SK-MEL-5 (cell line): ENCODE measurements around the gene NUP107. TPM values are rescaled to one million over a fixed set of nuclear protein-coding genes. Genes with fewer than 3 reads are reported as not detected.
"Not testable (repeated sequence)": the region's sequence is repeated elsewhere in the genome, so short reads cannot be mapped to it uniquely, and the experiment has no call there.

Experiments used
- DNase-seq: peaks from one replicate; pipeline ENCODE4 v3.0.0-alpha.2; 2016; ENCODE audit warnings: low read depth, low spot score
- in situ Hi-C: cut with HindIII; loops from 2 replicates; pipeline ENCODE4 v1.10.0; 2016; ENCODE audit warnings: low sequenced_read_pairs, high pct_unique_total_duplicates, low pct_unique_long_range_greater_than_20kb
- polyA plus RNA-seq, 2 experiments: library from polyadenylated mRNA; depleted of rRNA; stranded (reverse); fragments of >200 nt; gene quantifications; 2 replicates each; pipeline ENCODE4 v1.2.3, GENCODE V29; 2015
- total RNA-seq: library from RNA; depleted of rRNA; stranded (reverse); fragments of >200 nt; shearing (Covaris generic); gene quantifications from 2 replicates; pipeline ENCODE4 v1.2.3, GENCODE V29; 2014; rRNA removed

NUP107 gene
- 69.8 and 75.4 TPM in 2 replicates for total RNA-seq
- polyA plus RNA-seq (2015; cell fraction: cytosol; rRNA removed), result 34.9 and 42.8 TPM in 2 replicates
- 146 and 164 TPM in 2 replicates for polyA plus RNA-seq (2015; cell fraction: nucleus; rRNA removed)

DNA sequence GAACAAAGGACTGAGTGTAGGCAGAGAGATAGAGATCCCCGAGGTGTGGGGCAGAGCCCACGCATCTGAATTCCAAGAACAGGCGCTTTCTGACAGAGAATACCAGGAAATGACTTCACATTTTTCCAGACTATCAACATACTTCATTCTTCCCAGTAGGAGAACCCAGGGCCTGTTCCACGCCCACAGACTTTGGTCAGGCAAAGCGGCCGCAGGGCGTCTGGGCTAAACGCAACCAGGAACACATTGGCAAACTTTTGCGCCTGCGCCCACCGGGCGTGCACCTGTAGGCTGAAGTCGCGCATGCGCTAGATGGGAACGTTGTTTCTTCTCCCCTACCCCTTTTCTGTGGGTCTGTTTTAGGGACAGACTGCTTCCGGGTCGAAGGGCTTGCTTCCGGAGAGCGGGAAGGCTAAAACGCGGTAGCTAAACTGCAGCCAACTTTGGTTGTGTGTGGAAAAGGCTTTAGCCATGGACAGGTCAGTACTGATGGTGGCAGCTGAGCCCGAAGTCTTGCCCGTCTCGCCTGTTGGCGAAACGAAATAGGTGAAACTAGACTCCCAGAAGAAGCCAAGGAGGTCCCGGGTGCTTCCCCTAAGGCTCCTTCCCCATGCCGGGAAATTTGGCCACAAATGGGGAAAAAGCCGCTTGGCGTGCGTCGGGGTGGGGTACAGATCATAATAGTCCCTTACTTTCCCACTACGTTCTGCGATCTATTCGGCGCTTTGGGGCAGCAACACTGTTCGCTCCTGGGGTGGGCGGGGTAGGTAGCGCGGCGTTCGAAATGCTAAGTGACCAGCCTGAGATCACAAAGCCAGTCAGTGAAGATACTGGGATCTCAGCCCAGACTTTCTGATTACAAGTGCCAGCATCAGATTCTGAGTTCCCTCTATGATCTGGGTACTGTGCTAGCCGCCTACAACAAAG is at the start of gene NUP107:
NUP107 (plus strand) TSS at position 384 of the 927 bp plus-strand sequence; CDS start at position 472, 88 bp downstream.
- in situ Hi-C loops, result no loop called here
- peak; percentile 99 for DNase-seq

DNA sequence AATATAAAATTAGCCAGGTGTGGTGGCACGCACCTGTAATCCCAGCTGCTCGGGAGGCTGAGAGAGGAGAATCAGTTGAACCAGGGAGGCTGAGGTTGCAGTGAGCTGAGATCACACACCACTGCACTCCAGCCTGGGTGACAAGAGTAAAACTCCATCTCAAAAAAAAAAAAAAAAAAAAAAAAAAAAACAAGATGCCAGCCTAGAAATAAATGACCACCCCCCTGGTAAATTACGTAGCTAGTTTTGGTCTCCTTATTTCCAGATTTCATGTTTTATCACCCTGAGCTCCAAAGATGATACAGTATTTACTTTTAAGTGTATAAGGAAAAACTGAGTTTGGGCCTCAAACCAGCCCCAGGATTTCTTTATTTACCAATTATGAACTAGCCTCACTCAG is 49.3 kb upstream of the NUP107 start:
- DNase-seq, in situ Hi-C loops: not testable (repeated sequence)

DNA sequence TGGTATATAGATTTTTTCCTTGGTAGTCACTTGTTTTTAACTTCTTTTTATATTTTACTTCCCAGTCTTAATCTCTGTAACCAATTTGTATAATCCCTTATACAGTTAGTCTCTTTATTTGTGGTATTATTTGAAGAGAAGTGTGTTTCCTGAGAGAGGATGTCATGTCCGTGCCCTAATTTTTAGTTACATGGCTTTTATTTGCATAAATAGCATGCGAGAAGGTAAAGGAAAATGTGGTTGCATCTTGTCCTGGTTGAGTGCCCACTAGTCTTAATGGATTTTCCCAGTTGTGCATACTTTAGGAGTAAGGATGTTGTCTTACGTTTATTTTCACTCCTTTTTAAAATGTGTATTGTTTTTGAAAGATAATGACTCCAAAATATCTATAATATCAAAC is 48.6 kb upstream of the NUP107 start:
- in situ Hi-C loops, result no loop called here

DNA sequence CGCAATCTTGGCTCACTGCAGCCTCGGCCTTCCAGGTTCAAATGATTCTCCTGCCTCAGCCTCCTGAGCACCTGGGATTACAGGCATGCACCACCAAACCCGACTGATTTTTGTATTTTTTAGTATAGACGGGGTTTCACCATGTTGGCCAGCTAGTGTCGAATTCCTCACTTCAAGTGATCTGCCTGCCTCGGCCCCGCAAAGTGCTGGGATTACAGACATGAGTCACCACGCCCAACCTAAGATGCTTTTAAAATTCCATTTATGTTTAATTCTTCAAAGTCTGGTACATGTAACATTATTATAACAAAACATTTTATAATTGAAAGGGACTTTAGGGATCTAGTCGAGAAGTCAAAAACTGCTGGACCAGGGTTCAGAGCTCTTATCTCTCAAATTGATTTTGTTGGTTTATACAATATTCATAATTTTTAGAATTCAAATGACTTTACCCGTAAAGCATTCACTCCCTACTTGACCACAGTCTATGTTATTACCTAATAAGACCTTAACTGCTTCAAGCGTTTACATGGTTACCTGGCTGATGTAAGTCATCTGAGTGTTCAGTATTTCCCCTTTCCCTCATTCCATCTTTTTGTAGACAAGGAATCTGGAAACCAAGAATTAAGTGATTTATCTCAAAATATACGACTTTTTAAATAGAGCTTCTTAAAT is 47.9 kb upstream of the NUP107 start:
- no peak for DNase-seq
- in situ Hi-C loops, result no loop called here

More for the DNA sequence above, 48.6 kb upstream of the NUP107 start:
- DNase-seq, result no peak

DNA sequence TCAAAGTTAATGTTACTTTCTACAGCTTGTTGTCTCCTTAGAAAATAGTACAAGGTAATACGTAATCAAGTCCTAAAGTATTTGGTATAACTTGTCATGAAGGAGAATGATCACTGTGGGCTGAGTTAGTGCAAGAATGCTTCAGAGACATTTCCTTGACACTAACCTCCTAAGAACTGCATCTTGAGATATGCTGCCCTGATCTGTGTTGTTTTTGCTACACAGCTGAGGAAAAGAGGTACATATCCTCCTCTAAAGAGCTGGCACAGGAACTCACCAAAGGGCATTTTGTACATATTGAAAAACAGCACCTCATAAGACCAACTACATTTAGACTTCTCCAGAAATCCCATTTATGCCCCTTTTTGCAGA is 47.4 kb upstream of the NUP107 start:
- in situ Hi-C loops, result no loop called here
- DNase-seq, result no peak

DNA sequence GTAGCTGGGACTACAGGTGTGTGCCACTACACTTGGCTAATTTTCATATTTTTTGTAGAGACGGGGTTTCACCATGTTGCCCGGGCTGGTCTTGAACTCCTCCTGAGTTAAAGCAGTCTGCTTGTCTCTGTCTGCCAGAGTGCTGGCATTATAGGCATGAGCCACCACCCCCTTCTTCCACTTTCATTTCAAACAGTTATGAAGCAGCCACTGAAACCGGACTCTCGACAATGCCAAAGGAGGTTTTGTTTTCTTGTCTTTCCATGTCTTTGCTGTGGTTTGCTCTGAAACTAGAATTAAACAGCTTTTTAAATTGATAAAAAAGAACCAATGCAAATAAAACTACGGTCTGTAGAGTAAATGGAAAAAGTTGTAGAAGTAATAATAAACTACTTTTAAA is 45.6 kb upstream of the NUP107 start:
- DNase-seq, result peak; percentile 48
- in situ Hi-C loops, result no loop called here

DNA sequence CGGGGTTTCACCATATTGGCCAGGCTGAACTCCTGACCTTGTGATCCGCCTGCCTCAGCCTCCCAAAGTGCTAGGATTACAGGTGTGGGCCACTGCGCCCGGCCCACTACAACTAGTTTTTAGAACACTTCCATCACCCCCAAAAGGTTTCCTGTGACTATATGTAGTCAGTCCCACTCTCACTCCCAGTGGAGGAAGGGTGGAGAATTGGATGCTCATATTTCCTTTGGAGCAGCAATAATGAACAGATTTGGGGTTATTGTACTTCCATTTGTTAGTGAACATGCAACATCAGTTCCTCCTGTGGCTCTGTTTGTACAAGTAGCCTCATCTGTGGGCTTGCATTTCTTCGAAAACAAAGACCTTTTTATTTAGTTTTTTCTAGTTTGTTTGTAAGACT is 40.3 kb upstream of the NUP107 start:
- in situ Hi-C loops, result no loop called here
- no peak for DNase-seq

DNA sequence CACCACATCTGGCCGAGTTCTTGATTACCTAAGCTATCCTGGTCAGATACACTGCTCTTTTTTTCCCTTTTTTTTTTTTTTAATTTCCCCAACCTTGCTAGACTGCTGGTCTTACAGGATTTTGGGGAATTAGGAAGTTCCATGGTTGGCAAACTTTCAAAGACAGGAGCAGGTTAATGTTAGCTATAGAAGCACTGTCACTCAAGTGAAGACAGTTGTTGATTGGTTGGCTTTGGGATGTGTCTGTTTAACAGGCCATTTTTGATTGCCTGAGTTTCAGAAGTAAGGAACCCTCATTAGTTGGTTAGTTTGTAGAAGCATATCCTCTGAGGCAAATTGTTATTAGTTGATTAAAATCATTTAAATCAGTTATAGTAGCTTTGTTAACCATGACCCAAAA is 39.3 kb upstream of the NUP107 start:
- in situ Hi-C loops, result no loop called here
- DNase-seq, result no peak

DNA sequence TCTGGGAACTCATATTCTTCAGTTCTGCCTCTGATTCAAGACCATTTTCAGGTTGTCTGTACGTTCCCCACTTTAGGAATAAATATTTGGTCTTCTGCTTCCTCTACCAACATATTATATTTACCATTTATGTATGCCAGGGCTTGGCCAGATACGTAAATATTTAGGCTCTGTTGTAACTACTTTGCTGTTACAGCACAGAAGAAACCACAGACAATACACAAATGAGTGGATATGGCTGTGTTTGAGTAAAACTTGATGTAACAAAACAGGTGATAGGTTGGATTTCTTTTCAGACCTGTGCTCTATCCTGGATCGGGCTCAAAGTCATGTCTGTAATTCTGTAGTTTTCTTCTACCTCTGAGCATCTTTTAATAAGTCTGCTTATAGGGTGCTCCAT is 38.6 kb upstream of the NUP107 start:
- no peak for DNase-seq
- in situ Hi-C loops, result no loop called here

DNA sequence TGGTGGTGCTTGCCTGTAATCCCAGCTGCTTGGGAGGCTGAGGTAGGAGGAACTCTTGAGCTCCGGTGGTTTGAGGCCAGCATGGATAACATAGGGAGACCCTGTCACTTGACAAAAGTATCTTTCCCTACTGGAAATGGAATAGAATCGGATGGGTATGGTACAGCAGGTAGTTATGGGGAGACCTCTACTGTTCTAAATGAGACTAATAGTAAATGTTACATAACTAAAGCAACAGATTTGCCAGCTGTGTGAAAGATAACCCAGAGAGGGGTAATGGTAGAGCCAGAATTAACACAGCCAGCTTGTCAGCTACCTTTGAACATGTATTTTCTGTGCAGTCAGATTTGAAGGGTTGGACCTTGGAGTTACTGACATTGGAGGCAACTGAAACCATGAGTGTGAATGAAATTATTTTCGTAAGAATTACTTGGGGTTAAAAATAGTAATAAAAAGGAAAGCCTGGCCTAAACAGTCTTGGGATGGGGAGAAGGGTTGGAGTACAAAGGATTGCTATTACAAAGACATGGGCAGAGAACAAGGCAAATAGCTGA is 21.7 kb upstream of the NUP107 start:
- no peak for DNase-seq
- in situ Hi-C loops, result no loop called here

DNA sequence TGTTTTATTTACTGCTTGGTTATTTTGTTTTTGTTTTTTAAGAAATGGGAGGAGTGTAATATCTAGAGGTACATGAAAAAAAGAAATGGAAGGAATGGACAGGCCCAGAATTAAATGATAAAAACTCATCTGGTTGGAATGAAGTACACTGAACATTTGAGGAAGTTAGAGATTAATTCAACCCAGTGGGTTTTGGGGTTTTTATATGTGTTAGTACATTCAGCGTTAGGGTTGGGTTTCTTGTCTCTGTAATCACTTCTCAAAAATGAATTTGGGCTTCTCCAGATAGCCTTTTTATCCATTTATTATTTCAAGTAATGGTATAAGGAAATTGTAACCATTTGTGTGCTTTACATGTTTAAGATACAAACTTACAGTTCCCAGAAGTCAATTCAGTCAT is 19.5 kb upstream of the NUP107 start:
- in situ Hi-C loops, result no loop called here
- DNase-seq, result no peak

DNA sequence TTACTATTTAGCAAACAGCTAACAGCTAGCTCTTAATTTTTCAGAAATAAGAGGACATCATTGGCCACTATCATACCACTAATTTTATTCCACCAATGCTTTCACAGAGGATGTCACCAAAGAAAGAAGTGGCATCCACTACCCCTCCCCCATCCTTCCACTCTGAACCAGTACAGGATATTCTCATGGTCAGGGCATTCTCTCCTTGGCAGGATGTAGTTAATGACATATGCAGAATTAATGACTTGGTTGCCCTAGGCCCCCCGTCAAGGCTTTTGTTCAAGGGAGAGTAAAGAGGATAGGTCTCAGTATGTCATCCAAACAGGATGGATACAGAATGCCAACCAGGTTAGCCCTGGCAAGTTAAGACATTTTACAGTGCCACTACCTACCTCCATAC is 18.9 kb upstream of the NUP107 start:
- in situ Hi-C loops, result no loop called here
- DNase-seq, result no peak

DNA sequence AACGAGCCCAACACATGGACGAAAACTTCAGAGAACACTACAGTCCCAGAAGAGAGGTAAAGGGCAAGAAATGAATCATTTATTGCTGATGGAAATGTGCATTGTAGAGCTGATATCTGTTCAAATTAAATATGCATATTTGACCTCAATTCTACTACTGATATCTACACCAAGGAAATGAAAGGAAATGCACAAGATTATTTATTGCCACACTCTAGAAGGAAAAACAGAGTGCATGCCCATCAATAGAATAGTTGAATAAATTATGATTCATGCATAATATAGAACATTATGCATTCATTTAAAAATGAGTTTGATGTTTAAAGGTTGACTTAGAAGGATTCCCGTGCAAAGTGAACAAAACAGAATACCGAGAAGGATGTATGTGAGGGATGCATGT is 15.6 kb upstream of the NUP107 start:
- in situ Hi-C loops, result no loop called here
- no peak for DNase-seq

DNA sequence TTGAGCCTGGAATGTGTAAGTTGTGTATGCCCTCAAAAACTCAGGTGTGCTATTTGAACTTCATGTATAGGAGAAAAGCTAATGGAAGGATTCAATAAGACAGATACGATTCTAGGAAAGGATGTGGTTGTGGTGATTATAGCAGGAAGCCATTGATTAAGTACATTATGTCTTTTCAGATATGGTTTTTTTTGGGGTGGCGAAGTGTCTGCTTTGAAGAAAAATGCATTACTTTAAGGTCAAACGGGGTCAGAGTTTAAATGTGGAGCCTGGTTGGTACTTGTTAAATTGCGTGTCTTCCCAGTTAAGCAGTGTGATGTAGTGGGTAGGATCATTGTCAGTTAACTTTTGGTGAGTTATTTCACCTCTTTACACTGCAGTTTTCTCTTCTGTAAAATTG is 13.0 kb upstream of the NUP107 start:
- no peak for DNase-seq
- in situ Hi-C loops, result no loop called here

DNA sequence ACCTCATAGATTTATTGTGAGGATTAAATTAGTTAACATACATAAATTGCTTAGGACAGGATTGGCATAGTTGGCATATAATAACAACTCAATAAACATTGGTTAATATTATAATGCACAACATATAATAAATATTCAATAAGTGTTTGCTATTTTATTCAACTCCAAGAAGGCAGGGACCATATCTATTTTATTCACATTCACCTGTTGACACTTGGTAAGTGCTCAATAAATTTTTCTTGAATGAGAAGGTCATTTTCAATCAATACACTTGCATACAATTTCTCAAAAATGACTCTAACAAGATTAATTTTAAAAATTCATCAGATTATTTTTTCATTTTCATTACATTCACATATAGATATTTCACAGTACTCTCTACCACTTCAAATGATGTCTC is 12.4 kb upstream of the NUP107 start:
- in situ Hi-C loops, result no loop called here
- DNase-seq, result no peak

DNA sequence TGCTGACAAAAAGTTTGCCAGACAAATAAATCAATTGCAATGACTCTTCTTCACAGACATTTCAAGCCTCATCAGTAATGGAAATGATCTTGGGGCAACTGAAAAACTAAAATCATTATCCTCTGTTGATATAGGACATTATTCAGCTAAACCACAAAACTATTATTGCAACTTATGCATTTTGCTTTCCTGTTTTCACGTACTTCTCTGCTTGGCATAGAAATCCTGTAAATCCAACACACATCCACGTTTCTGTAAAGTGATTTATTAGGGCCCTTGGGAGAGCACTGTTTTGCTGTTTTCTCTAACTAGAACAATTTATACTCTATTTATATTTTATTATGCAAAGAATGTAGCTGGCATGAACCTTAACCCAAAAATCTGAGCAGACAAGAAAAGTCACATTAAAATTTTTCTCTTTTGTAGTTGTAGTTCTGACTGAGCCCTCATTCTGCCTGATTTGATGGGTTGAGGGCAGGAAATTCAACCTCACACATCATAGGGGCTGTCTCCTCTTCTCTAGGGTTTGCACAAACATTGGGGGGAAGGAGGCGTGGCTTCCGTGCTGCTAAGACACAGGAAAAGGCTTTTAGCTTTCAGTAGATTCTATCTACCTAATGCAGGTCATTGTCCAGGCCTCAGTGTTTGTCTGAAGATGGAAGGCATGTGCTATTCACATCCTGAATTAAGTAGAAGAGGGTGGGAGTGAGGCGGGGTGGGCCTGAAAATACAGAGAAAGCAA is 11.5 kb upstream of the NUP107 start:
- in situ Hi-C loops, result no loop called here
- DNase-seq, result no peak

DNA sequence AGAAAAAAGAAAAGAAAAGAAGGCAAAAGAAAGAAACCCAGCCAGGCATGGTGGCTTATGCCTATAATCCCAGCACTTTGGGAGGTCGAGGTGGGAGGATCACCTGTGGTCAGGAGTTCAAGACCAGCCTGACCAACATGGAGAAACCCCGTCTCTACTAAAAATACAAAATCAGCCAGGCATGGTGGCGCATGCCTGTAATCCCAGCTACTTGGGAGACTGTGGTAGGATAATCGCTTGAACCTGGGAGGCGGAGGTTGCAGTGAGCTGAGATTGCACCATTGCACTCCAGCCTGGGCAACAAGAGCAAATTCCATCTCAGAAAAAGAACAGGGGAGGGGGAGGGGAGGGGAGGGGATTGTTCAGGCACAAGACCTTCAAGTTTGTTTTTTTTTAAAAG is 9.9 kb upstream of the NUP107 start:
- DNase-seq, in situ Hi-C loops: not testable (repeated sequence)

DNA sequence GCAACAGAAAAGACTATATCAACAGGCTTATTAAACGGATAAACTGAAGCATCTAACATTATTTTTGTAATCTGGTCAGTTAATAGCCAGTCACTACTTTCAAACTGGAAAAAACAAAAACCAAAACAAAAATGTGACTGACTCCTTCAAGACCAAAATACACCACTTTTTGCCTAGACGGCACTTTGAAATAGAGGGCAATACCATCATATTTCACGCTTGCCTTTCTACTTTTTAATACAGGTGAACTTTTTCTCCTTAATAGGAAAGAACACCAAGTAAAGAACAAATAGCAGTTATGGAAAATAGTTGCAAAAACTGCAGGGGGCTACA is 550 bp upstream of the NUP107 start:
- in situ Hi-C loops, result no loop called here
- DNase-seq, result no peak
